HG02623 (cell line): ENCODE data around the gene IGFBPL1.
"Not testable (repeated sequence)": the region's sequence is repeated elsewhere in the genome, so short reads cannot be mapped to it uniquely, and the experiment has no call there.

ENCODE experiments used
- ATAC-seq: cut with Tn5 transposase; IDR thresholded peaks from one replicate; pipeline ENCODE4 v1.9.1; 2021; ENCODE audit warnings: moderate library complexity; ENCODE audit not compliant: unreplicated experiment

The IGFBPL1 gene

DNA sequence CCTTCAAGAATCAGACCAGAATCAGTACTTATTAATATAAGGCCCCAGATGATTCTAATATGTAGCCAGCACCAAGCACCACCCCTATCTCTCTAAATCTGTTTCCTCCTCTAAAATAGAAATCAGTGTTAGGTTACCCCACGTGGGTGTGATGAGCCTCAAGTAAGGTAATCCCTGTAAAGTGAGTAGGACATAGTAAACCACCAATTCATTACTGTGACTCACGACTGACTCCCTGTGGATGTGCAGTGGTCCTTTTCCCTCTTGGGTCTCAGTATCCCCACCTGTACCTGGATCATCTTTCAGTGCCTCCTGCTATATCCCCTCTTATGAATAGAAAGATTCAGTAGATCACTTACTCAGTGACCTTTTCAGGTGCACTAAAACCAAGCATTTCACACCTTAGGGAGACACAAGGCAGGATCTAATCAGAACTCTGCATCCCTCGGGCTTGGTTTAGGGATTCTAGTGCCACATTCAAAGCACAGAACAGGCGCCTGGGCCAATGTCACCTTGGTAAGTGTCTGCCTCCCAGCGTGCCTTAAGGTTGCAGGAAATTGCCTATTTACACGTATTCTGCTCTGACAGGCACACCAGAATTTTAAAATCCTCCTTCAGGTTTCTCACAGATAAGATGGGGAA is 43.9 kb downstream of the IGFBPL1 start:
- ATAC-seq = no peak

DNA sequence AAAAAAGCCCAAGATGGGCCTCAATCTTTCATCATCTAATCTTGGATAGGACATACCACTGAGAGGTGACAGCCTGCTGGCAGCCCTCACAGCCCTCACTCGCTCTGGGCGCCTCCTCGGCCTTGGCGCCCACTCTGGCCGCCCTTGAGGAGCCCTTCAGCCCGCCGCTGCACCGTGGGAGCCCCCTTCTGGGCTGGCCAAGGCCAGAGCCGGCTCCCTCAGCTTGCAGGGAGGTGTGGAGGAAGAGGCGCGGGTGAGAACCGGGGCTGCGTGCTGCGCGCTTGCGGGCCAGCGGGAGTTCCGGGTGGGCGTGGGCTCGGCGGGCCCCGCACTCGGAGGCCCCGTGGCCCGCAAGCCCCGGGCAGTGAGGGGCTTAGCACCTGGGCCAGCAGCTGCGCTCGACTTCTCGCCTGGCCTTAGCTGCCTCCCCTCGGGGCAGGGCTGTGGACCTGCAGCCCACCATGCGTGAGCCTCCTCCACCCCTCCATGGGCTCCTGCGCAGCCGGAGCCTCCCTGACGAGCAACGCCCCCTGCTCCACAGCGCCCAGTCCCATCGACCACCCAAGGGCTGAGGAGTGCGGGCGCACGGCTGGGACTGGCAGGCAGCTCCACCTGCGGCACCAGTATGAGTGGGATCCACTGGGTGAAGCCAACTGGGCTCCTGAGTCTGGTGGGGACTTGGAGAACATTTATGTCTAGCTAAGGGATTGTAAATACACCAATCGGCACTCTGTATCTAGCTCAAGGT is 46.7 kb downstream of the IGFBPL1 start:
- ATAC-seq = not testable (repeated sequence)

DNA sequence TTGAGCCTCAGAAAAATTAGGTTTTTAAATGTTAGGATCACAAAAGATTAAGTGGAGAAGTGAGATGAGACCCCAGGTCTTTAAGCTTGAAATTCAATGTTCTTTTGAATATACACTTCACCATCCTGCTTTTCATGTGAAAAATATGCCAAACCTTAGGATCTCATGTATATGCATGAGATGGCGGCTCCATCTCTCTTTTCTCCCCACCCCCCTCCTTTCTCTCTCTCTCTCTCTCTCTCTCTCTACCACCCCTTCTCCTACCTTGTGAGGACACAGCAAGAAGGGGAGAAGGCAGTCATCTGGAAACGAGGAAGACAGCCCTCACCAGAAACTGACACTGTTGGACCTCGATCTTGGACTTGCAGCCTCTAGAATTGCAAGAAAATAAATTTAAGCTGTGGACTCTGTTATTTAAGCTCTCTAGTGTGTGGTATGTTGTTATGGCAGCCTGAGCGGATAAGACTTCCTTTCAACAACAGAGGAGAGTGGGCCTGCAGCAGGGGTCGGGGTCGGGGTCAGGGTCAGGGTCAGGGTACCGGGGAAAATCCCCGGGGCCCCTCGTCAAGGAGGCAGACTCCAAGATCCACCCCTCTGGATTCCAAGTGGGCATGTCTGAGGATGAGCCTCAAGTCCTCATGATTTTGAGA is 48.1 kb downstream of the IGFBPL1 start:
- ATAC-seq = no peak

DNA sequence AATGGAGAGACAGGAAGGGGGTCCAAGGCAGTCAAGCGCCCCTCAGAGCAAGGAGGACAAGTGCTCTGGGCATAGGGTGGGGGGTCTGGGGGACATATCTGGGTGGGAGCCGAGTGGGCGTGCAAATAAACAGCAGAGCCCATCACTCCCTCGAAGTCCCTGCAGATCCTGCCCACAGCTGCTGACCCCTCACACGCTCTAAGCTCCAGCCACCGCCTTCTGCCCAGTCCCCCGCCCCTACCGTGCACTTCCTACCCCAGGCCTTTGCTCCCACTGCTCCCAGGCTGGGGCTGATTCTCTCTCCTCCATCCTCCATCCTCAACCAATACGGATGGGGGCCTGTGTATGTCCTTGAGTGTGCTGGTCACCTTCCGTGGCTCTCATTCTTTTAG is 48.7 kb downstream of the IGFBPL1 start:
- ATAC-seq = no peak

DNA sequence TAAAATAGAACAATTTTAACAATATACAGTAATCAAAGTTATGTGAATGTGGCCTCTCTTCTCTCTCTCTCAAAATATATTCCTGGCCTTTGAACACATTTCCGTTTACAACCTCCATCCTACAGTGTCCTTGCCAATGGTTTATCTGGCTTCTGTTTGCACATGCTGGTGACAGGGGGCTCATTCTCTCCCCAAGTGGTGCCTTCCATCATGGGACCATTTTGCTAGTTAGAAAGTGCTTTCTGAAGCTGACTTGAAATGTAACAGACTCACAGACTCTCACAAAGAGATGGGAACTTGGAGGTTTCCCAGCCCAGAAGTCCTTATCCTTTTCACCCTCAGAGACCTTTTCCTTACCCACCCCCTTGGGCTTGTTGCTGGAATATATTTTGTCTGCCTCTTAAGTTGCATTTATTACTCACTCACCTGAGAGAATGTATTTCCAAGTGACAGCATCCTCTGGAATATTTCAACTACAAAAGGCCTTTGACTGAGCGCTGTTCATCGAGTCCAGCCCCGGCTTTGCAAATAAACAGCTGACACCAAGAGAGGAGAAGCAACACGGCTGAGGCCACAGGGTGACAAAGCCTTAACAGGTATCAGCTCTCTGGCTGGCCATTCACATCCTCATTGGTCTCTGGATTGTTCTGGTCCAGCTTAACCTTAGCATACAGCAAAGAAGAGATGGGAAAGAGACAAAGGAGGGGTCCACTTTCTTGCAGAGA is 49.2 kb downstream of the IGFBPL1 start:
- ATAC-seq = no peak

DNA sequence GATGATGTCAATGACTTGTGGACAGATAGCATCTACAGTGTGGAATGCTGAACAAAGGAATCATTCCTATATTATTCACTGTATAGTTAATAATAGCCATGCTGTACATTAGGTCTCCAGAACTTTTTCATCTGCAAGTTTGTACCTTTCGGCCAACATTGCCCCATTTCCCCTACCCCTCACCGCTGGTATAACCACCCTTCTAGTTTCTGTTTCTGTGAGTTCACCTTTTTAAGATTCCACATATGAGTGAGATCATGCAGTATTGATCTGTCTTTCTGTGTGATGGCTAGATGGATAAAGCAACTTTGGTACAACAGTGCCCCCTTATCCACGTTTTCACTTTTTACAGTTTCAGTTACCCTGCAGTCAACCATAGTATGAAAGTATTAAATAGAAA is 50.6 kb downstream of the IGFBPL1 start:
- ATAC-seq = no peak

DNA sequence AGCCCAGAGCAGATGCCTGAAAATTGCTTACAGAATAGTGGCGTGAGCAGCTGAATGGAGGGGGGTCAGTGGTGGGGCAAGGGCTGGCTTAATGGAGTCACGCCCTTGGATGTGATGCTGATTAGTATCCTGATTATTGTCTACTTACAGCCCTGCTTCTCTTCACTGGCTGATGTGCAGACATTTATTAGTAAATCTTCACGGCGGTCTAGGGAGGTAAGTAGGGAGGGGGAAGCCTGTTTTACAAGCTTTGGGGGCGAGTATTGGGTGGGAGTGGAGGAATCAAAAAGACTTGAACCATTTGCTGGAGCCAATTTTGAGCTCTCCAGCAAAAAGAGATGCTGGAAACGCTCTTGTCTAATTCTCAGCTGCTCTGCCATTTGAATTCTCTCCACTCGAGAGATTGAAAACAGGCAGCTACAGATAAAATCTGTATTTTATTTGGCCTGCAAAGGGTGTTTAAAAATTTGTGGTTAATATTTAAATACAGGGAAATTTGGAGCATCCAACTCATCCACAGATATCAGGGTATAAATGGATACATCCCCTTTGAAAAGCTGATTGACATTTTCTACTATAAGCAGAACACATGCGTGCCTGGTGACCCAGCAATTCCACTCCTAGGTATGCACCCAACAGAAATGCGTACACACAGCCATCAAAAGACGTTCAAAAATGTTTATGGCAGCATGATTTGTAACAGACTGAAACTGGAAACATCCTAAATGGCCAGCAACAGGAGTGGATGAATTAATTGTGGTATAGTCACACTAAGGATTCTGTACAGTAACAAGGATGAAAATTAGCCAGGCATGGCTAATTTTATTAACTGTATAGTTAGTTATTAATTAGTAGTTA is 51.3 kb downstream of the IGFBPL1 start:
- no peak for ATAC-seq

DNA sequence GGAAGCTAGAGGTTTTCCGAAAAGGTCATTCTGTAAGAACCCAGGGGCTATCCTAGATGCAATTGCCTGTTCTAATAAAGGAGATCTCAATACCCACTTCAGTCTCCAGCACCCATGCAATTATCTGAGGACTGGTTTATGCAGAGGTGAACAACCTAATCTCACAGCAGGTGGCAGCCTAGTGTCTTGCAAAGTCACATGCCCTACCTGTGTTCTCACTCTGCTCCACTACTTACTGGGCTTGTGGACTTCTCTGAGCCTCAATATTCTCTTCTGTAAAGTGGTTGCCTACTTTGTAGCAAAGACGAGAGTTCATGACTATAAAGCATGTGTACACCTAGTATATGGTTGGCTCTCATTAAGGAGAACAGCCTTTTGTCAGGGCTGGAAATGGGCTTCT is 52.8 kb downstream of the IGFBPL1 start:
- ATAC-seq = no peak

DNA sequence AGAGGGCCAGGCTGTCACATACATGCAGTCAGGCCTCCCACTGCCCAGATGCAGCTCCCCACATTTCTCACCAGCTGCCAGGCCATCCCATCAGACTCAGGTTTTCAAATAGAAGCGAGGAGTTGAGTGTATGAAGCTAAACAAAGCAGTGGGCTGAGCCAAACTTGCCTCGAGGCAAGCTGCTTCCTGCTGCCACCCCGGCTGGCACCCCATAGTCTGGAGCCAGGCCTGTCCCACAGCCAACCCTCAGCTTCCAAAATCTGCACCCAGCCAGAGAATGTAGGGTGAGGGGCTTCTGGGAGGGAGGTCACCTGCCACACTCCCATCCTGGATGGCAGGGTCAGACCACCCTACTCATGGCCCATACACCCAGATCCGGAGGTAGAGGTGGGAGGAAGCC is 54.1 kb downstream of the IGFBPL1 start:
- ATAC-seq = no peak

DNA sequence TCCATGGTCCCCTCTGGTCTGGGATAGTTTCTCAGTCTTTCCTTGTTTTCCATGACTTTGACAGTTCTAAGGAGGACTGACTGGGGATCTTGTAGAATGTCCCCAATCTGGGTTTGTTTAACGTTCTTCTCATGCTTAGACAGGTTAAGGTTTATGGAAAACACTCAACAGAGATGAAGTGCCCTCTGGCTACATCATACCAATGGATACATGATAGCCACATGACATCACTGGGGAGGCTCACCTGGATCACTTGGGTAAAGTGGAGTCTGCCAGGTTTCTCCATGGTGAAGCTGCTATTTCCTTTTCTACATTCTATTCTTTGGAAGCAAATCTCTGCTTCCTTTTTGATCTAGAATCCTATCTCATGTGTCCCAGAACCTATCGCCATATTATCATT is 55.5 kb downstream of the IGFBPL1 start:
- no peak for ATAC-seq

DNA sequence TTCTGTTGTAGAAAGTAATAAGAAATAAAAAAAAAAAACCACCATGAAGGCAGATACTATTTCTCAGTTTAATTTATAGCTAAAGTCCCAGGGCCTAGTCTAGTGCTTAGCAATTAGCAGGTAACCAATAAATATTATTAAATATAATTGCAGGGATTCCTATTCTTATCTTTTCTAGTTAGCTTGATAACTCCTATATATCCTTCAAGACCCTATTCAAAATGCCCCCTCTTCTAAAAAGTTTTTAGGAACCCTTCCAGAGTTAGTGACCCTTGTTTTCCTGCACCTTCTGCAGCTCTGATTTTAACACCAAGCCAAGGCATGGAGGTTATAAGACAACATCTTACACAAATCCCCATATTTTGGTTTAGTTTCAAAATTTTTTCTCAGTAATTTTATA is 56.4 kb downstream of the IGFBPL1 start:
- ATAC-seq = no peak

DNA sequence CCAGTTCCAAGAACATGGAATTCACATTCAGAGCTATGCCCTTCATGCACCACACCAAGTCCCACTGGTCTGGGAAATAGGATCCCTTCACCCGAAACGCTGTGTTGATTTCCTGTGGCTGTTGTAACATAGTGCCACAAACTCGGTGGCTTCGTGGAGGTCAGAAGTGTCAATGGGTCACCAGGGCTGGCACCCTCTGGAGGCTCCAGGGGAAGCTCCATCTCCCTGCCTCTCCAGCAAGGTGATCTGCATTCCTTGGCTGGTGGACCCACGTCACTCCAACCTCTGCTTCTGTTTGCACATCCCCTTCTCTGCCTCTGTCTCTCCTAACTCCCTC is 60.7 kb downstream of the IGFBPL1 start:
- no peak for ATAC-seq

DNA sequence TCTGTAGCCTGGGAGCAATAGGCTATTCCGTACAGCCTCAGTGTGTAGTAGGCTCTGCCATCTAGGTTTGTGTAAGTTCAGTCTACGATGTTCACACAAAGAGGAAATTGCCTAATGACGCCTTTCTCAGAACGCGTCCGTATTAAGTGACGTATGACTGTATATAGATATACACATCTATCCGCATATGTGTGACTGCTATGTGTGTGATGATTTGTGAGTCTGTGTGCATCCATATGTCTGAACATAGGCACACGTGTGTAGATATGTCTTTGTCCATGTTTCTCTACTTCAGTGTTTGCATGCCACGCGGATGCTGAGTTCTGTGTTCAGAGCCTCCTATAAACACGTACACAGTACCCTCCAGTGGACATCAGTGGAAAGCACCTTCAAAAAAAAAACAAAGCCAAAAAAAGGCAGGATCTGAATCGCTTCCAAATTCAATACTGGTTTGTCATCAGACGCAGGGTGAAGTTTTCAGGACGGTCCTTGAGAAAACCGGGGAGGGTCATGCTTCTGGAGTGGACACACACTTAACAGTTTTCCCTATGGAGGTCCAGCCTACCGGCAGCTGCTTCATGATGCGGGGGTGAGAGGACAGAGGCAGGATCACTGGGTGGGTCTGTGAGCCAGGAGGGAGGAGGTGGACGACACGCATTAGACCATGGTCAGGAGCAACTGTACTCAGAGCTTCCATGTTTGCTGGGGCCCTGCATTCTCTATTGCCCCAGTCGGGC is 61.2 kb downstream of the IGFBPL1 start:
- no peak for ATAC-seq

DNA sequence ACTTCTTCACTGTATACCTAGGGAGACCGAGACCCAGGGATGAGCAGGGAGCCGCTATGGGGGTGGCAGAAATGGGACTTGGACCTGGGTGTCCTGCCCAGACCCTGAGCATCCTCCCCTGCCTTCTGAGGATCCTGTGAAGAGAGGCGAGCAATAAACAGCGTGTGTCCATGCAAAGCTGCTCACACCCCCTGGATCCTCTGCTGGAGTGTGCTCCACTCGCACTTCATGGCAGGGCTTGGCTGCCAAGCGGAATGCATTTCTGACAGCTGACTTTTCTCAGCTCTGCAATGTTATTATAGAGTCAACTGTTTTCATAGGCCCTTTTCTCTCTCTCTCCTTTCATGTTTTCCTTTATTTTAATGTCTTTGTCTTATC is 62.8 kb downstream of the IGFBPL1 start:
- no peak for ATAC-seq

DNA sequence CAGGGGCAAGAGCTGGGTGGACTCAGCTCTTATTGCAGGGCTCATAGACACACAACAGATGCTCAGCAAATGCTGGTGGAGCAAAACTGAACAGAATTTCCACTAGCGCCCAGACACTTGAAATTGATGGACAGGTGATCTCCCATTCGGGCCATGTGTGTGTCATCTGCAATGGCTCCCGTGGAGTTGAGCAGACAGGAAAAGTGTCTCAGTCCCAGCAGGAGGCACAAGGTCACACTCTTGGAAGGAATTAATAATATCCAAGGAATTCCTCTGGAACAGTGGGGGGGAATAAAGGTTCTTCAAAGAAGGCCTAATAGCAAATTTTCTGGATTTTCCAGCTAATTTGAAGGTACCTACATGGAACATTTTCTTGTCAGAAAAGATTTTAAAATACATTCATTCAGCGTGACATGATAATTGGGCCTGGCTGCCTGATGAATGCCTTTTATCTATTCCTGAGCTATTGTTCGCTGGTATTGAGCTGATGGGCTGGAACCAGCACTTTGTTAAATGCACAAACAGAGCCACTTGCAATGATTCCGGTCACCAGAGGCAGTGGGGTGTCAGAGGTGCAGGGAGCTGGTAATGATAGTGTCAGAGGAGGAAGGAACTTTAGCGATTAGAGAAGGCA is 63.3 kb downstream of the IGFBPL1 start:
- no peak for ATAC-seq

DNA sequence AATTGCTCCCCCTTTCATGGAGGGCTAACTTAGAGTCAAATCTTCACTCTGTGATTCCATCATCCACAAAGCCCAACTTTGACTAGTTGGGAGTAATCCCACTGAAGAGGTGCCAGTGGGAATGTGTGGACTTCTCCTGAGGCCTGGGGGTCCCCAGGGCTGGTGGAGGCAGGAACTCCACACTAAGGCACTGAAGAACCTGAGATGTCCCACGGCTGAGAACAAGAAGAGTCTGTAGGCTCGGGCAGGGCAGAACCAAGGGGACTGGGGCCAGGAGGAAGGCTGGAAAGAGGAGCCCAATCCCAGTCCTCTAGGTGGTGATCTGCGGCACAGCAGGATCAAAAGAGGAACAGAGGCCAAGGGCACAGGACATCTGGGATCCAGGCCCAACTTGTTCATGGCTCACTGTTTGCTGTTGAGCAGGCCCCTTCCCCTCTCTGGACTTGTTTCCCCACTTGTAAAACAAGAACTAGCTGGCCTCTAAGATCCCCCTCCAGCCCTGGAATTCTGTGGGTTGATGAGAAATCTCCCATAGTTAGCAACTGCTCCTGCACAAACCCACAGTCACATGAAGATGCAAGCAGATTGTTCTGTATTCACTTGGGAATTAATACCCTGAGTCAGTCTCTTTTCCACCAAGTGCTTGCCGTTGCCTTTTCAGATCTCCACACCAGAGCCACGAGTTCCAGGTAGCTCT is 64.4 kb downstream of the IGFBPL1 start:
- ATAC-seq = no peak

DNA sequence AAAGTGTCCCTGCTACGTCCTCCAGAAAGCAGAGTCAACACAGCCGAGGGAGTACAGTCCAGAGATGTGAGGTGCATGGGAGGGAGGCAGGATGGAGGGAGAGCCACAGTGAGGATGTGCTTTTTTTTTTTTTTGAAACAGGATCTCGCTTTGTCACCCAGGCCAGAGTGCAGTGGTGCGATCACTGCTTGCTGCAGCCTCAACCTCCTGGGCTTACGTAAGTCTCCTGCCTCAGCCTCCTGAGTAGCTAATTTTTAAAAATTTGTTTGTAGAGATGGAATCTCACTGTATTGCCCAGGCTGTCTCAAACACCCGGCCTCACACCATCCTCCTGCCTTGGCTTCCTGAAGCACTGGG is 65.0 kb downstream of the IGFBPL1 start:
- ATAC-seq = no peak

DNA sequence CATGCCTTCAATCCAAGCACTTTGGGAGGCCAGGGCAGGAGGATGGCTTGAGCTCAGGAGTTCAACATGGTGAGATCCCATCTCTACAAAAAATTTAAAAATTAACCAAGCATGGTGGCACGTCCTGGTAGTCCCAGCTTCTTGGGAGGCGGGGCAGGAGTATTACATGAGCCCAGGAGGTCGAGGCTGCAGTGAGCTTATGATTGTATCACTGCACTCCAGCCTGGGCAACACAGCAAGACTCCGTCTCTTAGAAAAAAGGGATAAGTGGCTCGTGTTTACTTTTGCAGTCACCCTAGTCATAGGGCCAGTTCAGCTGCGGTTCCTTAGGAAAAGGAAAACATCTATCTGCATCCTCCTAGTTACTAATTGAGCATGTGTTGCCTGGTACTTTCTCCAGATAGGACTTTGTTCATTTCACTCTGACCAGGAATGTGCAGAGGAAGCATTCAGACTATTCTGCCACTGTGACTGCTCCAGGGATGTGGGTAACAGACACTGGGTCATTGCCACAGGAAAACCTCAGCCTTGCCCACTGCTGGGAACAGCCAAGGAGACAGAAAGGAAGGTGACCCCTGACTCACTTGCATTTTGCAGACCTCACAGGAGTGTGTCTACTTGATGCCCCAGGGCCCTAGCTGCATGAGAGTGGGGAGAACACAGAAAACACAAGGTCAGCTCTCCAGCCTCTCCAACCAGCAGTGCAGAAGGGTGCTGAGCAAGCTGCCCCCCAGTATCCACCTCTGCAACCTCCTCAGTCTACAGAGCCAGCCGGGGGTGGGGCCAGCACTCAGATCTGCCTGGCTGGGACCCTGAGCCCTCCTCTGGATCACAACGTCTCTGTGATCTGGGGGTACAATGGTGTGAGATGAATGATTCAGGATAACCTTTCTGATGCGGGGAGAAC is 65.6 kb downstream of the IGFBPL1 start:
- ATAC-seq = no peak
